Glomerular visceral epithelial cell (primary cell): ENCODE data around the gene DLG2.

Experiments used
- DNase-seq: peaks from one replicate; pipeline ENCODE4 v3.0.0-alpha.2; 2016; ENCODE audit errors: extremely low spot score

The DLG2 gene

GRCh38 chr11:83528877-83529276 is 2098.3 kb downstream of the DLG2 start:
- DNase-seq: no peak

- DNase-seq: no peak
These were observed 2098.9 kb downstream of the DLG2 start for GRCh38 chr11:83528225-83528624.

GRCh38 chr11:83523676-83524075 is 2103.5 kb downstream of the DLG2 start:
- no peak for DNase-seq

DNA sequence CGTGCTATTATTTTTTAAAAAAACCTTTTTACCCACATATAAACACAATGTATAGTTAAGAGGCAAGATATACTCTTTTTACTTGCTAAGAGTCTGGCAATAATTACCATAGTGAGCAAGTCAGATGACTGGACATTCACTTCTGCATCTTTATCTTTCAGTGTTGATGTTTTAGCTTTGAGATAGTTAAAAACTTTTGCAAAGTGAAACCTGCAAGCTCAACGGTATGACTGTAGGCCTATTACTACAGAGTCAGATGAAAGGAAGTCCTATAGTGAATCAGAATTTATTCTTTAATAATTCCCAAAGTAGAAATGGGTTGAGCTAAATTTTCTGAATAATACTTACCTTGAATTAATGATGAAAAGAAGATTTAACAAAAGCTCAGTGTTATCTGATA is 2104.2 kb downstream of the DLG2 start:
- no peak for DNase-seq

- DNase-seq: no peak
These were observed 2105.2 kb downstream of the DLG2 start for GRCh38 chr11:83521647-83522596.

DNA sequence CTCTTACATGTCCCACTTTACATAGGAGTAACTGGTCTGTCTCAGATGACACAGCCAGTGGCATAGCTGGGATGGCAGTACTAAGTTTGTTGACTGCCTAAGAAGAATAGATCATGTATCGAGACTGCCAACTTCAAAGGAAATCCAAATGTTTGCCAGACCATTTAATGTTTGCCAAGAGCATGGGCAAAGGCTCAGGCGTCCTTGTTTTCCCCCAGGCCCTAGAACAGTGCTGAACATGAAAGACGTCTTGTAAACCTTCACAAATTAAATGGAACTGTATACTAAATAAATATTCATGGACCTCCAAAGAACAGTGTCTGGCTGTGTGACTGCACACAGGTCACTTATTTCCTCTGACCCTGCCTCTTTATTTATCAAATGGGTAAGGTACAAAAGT is 2106.3 kb downstream of the DLG2 start:
- no peak for DNase-seq

GRCh38 chr11:83511646-83512045 is 2115.5 kb downstream of the DLG2 start:
- DNase-seq: no peak

- no peak for DNase-seq
These were observed 2116.3 kb downstream of the DLG2 start for GRCh38 chr11:83510530-83511460.

DNA sequence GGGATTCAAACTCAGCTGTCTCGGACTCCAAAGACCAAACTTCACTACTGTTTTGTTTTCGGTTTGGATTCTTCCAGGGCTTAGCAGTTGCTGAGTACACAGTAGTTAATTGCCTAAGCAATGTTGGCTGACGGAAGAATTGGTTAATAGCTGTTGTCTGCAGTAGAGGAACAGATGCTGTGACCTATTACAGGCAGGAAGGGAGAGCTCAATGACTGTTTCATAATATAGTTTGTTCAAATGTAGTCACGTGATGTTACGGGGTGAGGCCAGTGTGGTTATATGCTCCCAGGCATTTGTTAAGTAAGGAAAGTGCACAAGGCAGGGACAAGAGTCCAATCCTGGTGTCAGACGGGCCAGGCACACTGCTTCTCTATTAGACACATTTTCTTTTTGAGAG is 2118.3 kb downstream of the DLG2 start:
- no peak for DNase-seq

DNA sequence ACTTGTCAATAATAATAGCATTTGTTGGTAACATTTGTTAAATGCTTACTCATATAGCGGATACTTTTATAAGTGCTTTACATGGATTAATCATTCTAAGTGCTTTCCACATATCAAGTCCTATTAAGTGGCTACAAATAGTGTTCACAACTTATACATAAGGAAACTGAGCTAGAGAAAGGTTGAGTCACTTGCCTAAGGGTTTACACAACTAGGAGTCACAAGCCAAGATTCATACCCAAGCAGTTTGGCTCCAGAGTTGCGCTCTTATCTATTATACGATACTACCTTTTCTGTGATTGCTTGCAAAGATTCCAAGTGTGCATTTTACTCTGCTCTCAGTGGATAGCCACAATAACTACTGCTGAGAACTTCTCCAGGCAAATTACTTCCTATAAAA is 2125.1 kb downstream of the DLG2 start:
- no peak for DNase-seq

- no peak for DNase-seq
These were observed 2133.2 kb downstream of the DLG2 start for GRCh38 chr11:83493917-83494316.

- no peak for DNase-seq
These were observed 2134.1 kb downstream of the DLG2 start for GRCh38 chr11:83493034-83493433.

DNA sequence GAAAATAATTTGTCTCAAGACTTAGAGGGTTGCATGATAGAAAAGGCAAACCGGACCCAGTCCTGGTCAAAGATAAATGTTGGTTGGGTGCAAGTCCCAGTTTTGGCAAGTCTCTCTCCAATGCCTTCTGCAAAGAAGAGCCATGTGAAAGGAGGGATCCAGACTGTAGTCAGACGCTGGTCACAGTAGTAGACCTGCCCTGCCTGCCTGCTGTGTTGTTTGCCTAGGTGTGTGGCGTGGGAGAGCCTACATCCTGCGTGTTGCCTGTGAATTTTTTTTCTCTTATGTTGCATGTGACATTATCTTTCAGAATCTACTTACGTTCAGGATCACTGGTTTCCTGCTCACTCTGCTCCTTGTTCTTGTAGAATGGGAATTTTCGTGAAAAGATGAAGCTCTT is 2143.3 kb downstream of the DLG2 start:
- DNase-seq: no peak

GRCh38 chr11:83480811-83481210 is 2146.3 kb downstream of the DLG2 start:
- no peak for DNase-seq

GRCh38 chr11:83480251-83480650 is 2146.9 kb downstream of the DLG2 start:
- no peak for DNase-seq

DNA sequence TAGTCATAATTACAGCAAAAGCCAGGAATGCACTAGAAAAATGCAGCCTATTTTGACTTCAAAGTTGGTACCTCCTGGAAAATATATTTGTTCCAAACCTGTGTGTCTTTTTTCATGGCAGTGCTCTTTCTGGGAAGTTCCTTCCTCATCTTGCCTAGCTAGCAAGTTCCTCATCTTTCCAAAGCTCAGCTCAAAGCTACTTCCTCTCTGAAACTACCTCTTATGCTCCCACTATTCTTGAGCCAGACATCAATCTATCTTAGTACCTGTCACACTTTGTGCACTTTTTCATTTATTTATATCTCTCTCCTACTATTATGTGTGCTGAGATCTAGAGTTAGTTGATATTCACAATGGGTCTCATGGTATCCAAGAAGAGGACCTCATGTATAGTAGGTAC is 2149.4 kb downstream of the DLG2 start:
- DNase-seq: no peak

GRCh38 chr11:83475760-83476159 is 2151.4 kb downstream of the DLG2 start:
- no peak for DNase-seq

GRCh38 chr11:83473743-83474142 is 2153.4 kb downstream of the DLG2 start:
- no peak for DNase-seq

- DNase-seq: no peak
These were observed 2154.3 kb downstream of the DLG2 start for GRCh38 chr11:83472806-83473205.

DNA sequence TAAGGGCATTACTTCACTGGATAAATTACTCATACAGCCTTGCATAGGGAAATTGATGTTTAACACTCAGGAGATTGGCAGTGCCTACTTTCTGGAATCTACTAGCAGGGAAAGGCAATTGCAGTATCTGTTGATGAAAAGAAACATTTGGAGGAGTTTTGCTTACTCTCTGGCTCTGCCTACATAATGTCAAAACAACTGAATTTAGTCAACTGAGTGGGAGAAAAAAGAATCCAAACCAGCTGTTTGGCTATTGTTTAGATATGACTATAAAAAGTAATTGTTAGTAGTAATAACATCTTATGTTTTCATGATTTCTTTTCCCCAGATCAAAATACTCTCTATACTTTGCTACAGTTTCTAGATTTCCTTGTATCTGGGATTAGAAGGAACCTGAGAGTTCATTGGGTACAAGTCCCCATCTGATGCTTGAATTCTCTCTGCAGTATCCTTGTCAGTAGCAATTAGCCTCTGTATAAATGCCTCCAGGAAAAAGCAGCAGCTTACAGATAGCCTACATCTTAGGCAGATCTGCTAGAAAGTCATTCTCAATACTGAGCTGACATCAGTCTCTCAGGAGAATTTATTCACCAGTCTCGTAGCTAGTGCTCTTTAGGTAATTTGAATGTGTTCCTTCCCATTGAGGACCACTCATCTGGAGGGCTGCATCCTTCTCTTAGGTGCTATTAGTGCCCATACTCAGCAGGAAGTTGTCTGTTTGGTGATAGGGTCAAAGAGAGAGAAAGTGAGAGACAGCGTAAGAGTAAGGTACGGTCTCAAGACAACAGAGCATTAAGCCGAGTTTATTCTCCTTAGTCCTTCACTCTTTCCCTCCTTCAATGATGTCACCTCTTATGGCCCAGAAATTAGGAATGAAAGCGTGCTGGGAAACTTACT is 2155.1 kb downstream of the DLG2 start:
- no peak for DNase-seq

DNA sequence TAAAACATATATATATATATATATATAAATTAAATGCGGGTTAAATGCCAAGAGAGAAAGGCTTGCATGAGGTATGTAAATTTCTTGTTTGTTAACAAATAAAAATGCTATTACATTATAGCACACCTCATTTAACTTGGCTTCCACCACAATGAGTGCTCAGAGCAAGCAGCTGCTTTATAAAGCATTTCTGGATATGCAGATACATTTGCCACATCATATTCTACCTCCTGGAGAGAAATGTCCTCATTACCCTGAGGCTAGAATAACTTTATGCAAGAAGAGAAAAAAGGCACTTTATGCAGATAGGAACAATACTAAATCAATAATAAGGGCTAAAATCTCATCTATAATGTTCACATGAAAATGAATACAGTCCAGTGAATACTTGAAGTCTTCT is 2159.3 kb downstream of the DLG2 start:
- DNase-seq: no peak
